GM18951 (cell line): ENCODE data around the gene CDH22.

Source experiments
- POLR2A ChIP-seq: IDR thresholded peaks from 4 replicates; pipeline ENCODE4 v1.6.1; 2011; ENCODE audit warnings: mild to moderate bottlenecking; ENCODE audit not compliant: insufficient read length, insufficient read depth; ENCODE audit errors: extremely low read depth
- in situ Hi-C: fragments of 300-500 bp; cut with MboI; formaldehyde crosslinking; loops from one replicate; pipeline ENCODE4 v1.12.0; 2022; ENCODE audit warnings: low sequenced_read_pairs, mixed read lengths, inconsistent platforms; ENCODE audit not compliant: unreplicated experiment

CDH22 gene

DNA sequence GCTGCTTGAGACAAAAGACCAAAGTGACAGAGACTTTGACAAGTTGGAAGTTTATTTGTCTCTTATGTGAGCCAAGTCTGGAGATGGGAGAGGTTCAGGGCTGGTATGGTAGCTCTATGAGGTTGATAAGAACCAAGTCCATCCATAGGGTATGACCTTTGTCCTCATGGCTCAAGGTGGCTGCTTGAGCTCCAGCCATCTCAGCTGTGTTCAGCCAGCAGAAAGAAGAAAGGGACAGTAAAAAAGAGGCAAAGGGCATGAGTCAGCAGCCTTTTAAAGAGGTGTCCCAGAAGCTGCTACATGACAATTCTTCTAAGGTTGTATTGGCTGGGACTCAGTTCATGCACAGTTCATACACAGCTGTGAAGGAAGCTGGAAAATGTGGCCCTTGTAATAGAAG is 141.2 kb downstream of the CDH22 start:
- in situ Hi-C loops = no loop called here
- TF ChIP-seq POLR2A = no peak

GRCh38 chr20:46164254-46164653 is 144.0 kb downstream of the CDH22 start:
- TF ChIP-seq POLR2A = no peak
- in situ Hi-C loops = no loop called here

DNA sequence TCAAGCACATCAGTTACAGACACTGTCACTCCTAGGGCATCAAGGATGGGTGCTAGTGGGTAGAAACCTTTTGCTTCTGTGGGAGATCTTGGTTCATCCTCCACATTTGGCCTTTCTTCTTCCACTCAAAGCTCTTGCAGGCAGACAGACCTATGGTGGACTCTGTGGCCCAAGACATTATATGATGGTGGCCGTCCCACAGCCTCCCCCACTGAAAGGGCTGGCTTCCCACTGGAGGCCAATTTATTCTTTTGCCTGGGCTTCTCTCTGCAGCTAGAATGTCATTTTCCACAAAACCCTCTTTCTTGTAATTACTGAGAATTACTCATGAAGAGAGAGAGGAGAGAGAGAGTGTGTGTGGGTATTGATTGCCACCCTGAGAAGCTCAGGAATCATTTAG is 146.4 kb downstream of the CDH22 start:
- TF ChIP-seq POLR2A = no peak
- in situ Hi-C loops = no loop called here

DNA sequence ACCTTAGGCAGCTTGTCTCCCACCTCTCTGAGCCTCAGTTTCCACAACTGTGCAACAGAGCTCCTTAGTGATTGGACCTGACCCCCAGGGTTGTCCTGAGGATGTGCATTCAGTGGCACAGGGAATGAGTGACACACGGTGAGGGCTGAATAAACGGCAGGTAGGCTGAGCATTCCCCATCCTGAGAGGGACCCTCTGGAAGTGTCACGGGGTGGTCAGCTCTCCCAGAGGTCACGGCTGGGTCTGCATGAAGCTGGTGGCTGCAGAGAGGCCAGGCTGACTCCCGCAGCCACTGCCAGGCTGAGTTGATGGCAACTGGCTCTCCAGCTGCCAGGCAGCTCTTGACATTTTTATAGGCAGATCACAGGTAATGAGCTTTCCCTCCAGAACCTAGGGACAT is 147.6 kb downstream of the CDH22 start:
- in situ Hi-C loops = no loop called here
- no peak for TF ChIP-seq POLR2A

- in situ Hi-C loops = no loop called here
- no peak for TF ChIP-seq POLR2A
Measured at GRCh38 chr20:46159101-46159897, 149.0 kb downstream of the CDH22 start.

- in situ Hi-C loops = no loop called here
- no peak for TF ChIP-seq POLR2A
Measured at GRCh38 chr20:46158476-46158987, 149.8 kb downstream of the CDH22 start.

- in situ Hi-C loops = no loop called here
Measured at GRCh38 chr20:46157625-46158024, 150.7 kb downstream of the CDH22 start.

GRCh38 chr20:46157076-46157592 is 151.2 kb downstream of the CDH22 start:
- TF ChIP-seq POLR2A = no peak
- in situ Hi-C loops = no loop called here

More at GRCh38 chr20:46157625-46158024, 150.7 kb downstream of the CDH22 start:
- no peak for TF ChIP-seq POLR2A

DNA sequence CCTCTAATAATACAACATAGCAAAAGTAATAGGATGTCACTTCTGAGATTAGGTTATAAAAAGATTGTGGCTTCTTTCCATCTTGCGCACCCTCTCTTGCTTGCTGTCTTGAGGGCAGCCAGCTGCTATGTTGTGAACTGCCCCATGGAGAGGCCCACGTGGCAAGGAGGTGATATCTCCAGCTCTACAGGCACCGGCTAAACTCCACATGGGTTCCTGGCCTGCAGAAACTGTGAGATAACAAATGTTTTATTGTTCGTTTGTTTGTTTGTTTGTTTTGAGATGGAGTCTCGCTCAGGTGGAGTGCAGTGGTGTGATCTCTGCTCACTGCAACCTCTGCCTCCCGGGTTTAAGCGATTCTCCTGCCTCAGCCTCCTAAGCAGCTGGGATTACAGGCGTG is 152.2 kb downstream of the CDH22 start:
- no peak for TF ChIP-seq POLR2A
- in situ Hi-C loops = no loop called here

DNA sequence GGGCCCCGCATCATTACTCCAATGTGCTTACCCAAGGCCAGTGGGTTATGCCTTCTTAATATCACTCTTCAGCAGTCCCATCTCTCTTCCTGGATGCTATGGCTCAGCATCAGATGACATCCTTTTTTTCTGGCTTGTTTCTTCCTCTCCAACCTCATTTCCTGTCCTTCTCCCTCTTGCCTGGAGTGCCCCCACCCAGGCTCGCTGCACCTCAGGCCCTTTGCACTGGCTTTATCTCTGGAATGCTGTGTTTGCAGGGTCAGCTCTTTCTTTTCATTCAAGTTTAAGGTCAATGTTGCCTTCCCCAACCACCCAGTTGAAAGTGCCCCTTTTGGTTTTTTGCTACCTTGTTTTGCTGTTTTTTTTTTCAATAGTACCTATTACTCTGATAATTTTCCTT is 153.5 kb downstream of the CDH22 start:
- in situ Hi-C loops = no loop called here
- TF ChIP-seq POLR2A = no peak

DNA sequence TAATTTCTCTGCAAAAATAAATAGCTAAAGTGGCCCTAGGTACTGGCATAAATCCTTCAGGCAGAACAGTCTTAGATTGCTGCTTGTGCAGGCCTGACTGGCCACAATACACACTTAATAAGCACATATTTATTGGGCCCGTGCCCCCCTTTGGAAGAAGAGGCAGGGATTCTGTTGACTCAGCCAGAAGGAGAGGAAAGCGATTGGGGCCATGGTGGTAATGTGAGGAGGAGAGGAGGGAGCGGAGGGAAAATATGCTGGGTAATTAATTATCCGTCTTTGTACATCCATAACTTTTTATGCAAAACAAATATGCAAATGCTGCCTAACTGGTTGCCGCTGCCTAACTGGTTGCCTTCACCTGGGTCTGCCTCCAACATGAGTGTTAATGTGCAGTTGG is 154.0 kb downstream of the CDH22 start:
- in situ Hi-C loops = no loop called here
- no peak for TF ChIP-seq POLR2A

DNA sequence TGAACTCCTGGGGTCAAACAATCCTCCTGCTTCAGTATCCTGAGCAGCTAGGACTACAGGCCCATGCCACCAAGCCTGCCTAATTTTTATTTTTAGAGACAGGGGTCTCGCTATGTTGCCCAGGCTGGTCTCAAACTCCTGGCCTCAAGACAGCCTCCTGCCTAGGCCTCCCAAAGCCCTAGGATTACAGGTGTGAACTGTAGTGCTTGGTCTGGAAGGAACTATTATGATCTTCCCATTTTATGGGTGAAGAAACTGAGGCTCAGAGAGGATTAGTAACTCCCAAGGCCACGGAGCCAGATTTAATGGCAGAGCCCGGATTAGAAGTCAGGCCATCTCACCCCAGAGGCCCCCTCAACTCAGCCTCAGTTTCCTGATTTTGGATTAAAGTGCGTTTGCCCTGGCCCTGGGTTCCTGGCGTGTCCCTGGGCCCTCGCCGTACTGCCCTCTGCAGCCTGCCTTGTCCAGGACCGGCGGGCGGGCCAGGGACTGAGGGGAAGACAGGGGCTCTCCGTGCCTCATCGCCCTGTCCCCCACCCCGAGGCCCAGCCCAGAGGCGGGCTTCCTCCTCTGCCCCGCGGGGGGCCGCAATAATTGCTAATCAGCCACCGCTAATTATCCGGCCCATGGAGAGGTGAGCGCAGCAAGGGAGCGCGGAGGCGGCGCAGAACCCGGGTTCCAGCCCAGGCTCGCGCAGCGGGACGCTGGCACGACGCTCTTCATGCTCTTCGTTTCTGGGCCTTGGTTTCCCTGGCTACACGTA is 155.3 kb downstream of the CDH22 start:
- no peak for TF ChIP-seq POLR2A
- in situ Hi-C loops = no loop called here

DNA sequence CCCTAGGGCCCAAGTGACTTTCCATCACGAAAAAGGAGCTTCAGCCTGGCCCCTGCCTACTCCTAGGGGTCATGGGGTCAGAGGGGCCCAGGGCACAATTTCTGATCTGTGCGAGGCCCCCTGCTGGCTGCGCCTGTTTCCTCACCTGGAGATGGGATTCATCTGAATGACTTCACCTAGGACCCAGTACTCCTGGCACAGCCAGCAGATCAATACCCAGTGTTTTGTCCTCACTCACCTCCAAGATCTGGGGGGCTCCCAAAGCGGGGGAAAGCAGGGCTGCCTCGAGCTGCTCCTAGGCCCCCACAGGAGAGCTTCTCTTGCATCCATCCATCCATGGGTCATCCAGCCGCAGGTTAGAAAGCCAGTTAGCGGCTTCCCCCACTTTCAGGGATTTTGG is 156.4 kb downstream of the CDH22 start:
- TF ChIP-seq POLR2A = no peak
- in situ Hi-C loops = no loop called here

GRCh38 chr20:46150943-46151342 is 157.4 kb downstream of the CDH22 start:
- no peak for TF ChIP-seq POLR2A
- in situ Hi-C loops = no loop called here
